ENCODE results near the gene PRR23E.

PRR23E gene

GRCh38 chr3:127214975-127215374, 22.0 kb downstream of the PRR23E start:
- TF ChIP-seq ZFX (IDR thresholded peaks at IDR 0.05; ENCODE audit: borderline replicate concordance) (no peak), CTCF (IDR thresholded peaks at IDR 0.05) (no peak)
- no peak overlapping the region for H3K27ac ChIP-seq

- no peak overlapping the region for H3K27ac ChIP-seq
- no peak for TF ChIP-seq ZFX (IDR thresholded peaks at IDR 0.05; ENCODE audit: borderline replicate concordance)
- TF ChIP-seq CTCF (IDR thresholded peaks at IDR 0.05), result no peak
These were observed 22.9 kb downstream of the PRR23E start for GRCh38 chr3:127215714-127216414.

GRCh38 chr3:127216415-127217261, 23.7 kb downstream of the PRR23E start:
- TF ChIP-seq ZFX (IDR thresholded peaks at IDR 0.05; ENCODE audit: borderline replicate concordance) (no peak), CTCF (IDR thresholded peaks at IDR 0.05) (no peak)
- no peak overlapping the region for H3K27ac ChIP-seq

GRCh38 chr3:127217596-127218453, 24.9 kb downstream of the PRR23E start:
- H3K27ac ChIP-seq, result no peak overlapping the region
- TF ChIP-seq CTCF (IDR thresholded peaks at IDR 0.05) (no peak), ZFX (IDR thresholded peaks at IDR 0.05; ENCODE audit: borderline replicate concordance) (no peak)

- H3K27ac ChIP-seq, result no peak overlapping the region
These were observed 25.6 kb downstream of the PRR23E start for GRCh38 chr3:127218454-127218922.

GRCh38 chr3:127220497-127220896, 27.6 kb downstream of the PRR23E start:
- TF ChIP-seq ZFX (IDR thresholded peaks at IDR 0.05; ENCODE audit: borderline replicate concordance) (no peak), CTCF (IDR thresholded peaks at IDR 0.05) (no peak)
- no peak overlapping the region for H3K27ac ChIP-seq

More at GRCh38 chr3:127218454-127218922, 25.6 kb downstream of the PRR23E start:
- TF ChIP-seq ZFX (IDR thresholded peaks at IDR 0.05; ENCODE audit: borderline replicate concordance) (no peak), CTCF (IDR thresholded peaks at IDR 0.05) (no peak)

Measured in 22Rv1 (cell line).